Motor neuron (in vitro differentiated cells): ENCODE measurements around the gene ZNF526. TPM values are rescaled to one million over a fixed set of nuclear protein-coding genes. Genes with fewer than 3 reads are reported as not detected.

Source experiments
- ATAC-seq, 8 experiments: fragments of 200-7000 bp; cut with Tn5 transposase; replicated peaks in 6 of 8; 2 replicates each; pipeline ENCODE4 v1.8.0; 2021; ENCODE audit warnings: mild to moderate bottlenecking in 8 of 8, moderate library complexity in 8 of 8
- H3K27ac ChIP-seq, 2 donors: fragments of 250-450 bp; sonication (Bioruptor Pico); 2 replicates each; pipeline ENCODE4 v1.9.0; 2021; ENCODE audit warnings: antibody characterized with exemption in 2 of 2, mild to moderate bottlenecking in 2 of 2, moderate library complexity in 1 of 2
- H3K4me1 ChIP-seq, 2 donors: fragments of 250-450 bp; sonication (Bioruptor Pico); replicated peaks in 1 of 2; 2 replicates each; pipeline ENCODE4 v1.6.1; 2021; ENCODE audit warnings: antibody characterized with exemption in 2 of 2, mild to moderate bottlenecking in 2 of 2, moderate library complexity in 1 of 2
- H3K4me3 ChIP-seq, 5 donors: fragments of 250-450 bp; sonication (Bioruptor Pico); 2 replicates each; pipeline ENCODE4 v1.9.0; 2021; ENCODE audit warnings: antibody characterized with exemption in 5 of 5, mild to moderate bottlenecking in 5 of 5, moderate library complexity in 4 of 5
- WGBS, 10 experiments: fragments of 450-650 bp; shearing (Covaris generic); methylation state at CpG; one replicate each; pipeline ENCODE4 v1.0.0; 2022; 5-methylcytosine and 5-hydroxymethylcytosine counted together
- in situ Hi-C, 9 experiments: fragments of 400-800 bp; cut with MboI; loops; one replicate each; pipeline ENCODE4 v1.15.0; 2021; ENCODE audit warnings: low sequenced_read_pairs in 9 of 9, low pct_unique_long_range_greater_than_20kb in 2 of 9; ENCODE audit not compliant: unreplicated experiment in 9 of 9
- total RNA-seq, 8 experiments: library from RNA; unstranded; fragments of 300-600 nt; gene quantifications; 2 replicates each; pipeline versions ENCODE4 v1.2.3 to v1.2.4, GENCODE V29; 2022

The ZNF526 gene
- total RNA-seq, 8 experiments from 2014 or later: 5.1 to 14.1 (median 8.0) TPM

DNA sequence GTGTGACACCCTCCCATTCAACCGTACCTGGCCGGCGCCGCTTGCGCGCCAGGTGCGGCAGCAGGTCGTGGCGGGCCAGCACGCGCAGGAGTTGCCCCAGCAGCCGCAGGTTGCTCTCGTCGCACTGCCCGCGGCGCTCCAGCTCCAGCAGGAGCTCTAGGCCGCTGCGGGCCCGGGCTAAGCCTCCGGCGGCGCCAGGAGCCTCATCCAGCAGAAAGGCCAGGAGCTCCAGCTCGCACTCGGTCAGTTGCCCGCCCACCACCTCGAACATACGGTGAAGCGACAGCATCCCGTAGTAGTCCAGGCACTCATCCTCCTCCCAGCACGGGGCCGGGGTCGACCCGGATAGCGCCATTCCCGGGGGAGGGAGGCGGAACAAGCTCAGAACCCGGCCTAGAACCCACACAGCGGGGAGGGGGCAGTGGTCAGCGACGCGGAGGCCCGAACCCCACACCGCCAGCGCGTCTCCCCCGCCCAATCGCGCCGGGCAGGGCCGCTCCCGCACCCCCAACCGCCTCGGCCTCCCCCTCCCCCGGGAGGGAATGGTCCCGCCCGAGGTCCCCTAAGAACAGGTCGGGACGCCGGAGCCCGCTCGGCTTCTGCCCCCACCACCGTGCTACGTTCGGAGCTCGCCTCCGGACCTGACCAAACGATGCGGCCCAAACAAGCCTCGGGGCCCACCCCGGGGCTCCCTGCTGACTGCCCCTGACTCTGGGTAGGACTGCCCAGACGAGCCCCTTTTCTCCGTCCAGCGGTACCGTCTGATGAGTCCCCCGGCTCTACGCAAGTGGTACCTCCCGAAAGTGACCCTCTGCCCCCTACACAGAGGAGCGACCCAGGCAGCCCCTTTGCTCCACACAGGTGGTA, 3.2 kb upstream of the ZNF526 start:
- 4 to 10% methylated on average over 4 to 23 of the region's 79 CpGs; no CpG with 5 or more reads in 8 of the 10 experiments for WGBS, 10 experiments
- Histone ChIP-seq H3K27ac (peak overlapping the region; percentile 69 to 84), H3K4me1 (peaks cover 22% of the 10 kb centered on the region in 2 donors), H3K4me3 (peak overlapping the region; percentile 68 to 89 (median 80))
- in situ Hi-C loops: loop anchor here in 2 of 9 experiments (25.0 kb wide), 1 partner anchor 105 kb away; no protein-coding TSS in a partner anchor
- peak; percentile 7 to 35 (median 20) for ATAC-seq

DNA sequence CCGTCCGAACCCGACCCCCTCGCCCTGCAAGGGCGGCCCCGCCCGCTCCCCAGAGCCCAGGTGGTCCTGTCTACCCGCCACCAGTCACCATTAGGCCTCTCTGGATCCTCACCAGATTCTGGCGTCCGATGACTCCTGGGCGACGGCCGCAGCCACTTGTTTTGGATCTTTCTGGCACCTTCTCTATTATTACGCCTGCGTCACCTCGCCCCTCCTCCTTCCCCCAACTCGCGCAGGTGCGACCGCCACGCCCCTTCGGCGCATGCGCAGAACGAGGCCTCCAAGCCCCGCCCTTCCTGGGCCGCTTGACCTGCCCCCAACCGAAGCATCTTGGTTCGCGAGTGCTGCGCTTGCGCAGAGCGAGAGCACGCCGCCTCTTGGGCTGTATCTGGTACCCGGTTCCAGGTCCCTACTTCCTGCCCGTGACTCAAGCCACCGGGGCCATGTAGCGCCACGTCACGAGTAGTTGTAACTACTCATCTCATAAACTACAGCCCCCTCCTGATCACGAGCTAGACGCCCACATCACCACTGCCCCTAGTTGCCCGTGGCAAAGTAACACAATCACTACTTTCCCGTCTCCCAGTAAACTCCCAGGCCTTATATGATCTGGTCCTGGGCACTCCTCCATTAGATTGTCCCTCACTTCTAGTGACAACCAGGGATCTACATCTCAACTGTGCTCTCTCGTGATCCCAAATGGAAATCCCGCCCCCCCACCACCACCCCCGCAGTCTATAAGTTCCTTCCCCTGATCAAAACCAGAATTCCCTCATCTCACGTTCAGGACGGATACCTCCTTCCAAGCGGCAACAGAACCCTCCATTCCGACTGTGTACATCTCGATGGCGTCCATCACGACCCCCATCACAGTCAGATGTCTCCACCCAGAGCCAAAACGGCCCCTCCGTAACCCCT, 2.3 kb upstream of the ZNF526 start, which contains the start of gene DEDD2:
Gene DEDD2, minus strand, starts transcription at position 158 of the 918 bp plus-strand sequence. CDS start 670 bp downstream, outside the sequence.
- in situ Hi-C loops: loop anchor here in 2 of 9 experiments (25.0 kb wide), 1 partner anchor 105 kb away; no protein-coding TSS in a partner anchor
- ATAC-seq: peak; percentile 61 to 73 (median 65)

DNA sequence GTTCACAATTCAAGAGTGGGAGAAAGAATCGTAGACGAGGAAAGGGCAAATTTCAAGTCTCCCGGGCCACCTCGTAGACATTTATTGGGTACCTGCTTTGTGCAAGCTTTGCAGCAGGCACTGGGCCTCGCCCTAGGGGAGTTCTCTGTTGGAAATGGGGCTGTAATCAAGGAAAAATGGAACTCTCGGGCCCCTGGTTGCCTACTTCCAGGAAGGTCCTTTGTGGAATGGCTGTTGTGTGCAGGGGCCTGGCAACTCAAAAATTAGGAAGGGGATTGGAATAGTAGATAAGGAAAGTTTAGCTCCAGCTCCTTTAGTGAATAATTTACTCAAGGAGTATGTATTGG, 612 bp downstream of the ZNF526 start:
- Histone ChIP-seq H3K4me3 (peak overlapping the region; percentile 52 to 88 (median 69)), H3K4me1 (peaks cover 22% of the 10 kb centered on the region in 2 donors), H3K27ac (peak overlapping the region; percentile 72 to 80)
- in situ Hi-C loops: loop anchor here in 2 of 9 experiments (25.0 kb wide), 1 partner anchor 108 kb away; no protein-coding TSS in a partner anchor
- ATAC-seq: no peak
- WGBS, 10 experiments: 0% methylated on average over 1 to 5 of the region's 6 CpGs; no CpG with 5 or more reads in 1 of the 10 experiments

More for the DNA sequence above, 2.3 kb upstream of the ZNF526 start, which contains the start of gene DEDD2:
- 0 to 72% (median 5%) methylated on average over 3 to 17 of the region's 57 CpGs; no CpG with 5 or more reads in 5 of the 10 experiments for WGBS, 10 experiments
- Histone ChIP-seq H3K4me1 (peaks cover 22% of the 10 kb centered on the region in 2 donors), H3K27ac (peak within 1 kb of the TSS; percentile 82 to 88), H3K4me3 (peak within 1 kb of the TSS; percentile 68 to 89 (median 80))

DNA sequence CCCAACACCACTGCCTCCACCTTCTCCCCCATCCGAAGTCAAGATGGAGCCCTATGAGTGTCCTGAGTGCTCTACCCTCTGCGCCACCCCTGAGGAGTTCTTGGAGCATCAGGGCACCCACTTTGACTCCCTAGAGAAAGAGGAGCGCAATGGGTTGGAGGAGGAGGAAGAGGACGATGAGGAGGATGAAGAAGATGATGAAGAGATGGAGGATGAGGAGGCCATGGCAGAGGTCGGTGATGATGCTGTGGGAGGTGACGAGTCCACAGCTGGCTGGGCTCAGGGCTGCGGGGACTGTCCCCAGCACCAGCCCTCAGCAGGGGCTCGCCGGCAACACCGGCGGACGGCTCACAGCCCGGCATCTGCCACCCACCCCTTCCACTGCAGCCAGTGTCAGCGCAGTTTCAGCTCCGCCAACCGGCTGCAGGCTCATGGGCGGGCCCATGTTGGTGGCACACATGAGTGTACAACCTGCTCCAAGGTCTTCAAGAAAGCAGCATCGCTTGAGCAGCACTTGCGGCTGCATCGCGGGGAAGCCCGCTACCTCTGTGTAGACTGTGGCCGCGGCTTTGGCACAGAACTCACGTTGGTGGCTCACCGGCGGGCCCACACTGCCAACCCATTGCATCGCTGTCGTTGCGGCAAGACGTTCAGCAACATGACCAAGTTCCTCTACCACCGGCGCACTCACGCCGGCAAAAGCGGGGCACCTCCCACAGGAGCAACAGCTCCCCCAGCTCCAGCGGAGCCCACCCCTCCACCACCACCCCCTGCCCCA, 5.0 kb downstream of the ZNF526 start:
- Histone ChIP-seq H3K27ac (no peak overlapping the region), H3K4me3 (no peak overlapping the region), H3K4me1 (peaks cover 3 to 5% of the 10 kb centered on the region in 2 donors)
- WGBS, 10 experiments: 80 to 100% (median 96%) methylated on average over 1 to 8 of the region's 37 CpGs; no CpG with 5 or more reads in 2 of the 10 experiments
- in situ Hi-C loops: loop anchor here in 2 of 9 experiments (25.0 kb wide), 1 partner anchor 113 kb away; no protein-coding TSS in a partner anchor
- peak in 2 of 8 experiments; percentile 5 to 6 for ATAC-seq

DNA sequence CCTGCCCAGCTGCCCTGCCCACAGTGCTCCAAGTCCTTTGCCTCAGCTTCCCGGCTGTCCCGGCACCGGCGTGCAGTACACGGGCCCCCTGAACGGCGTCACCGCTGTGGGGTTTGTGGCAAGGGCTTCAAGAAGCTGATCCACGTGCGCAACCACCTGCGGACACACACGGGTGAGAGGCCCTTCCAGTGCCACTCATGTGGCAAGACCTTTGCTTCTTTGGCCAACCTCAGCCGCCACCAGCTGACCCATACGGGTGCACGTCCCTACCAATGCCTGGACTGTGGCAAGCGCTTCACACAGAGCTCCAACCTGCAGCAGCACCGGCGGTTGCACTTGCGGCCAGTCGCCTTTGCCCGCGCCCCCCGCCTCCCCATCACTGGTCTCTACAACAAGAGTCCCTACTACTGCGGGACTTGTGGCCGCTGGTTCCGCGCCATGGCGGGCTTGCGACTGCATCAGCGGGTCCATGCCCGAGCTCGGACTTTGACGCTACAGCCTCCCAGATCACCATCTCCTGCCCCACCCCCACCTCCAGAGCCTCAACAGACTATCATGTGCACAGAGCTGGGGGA, 5.7 kb downstream of the ZNF526 start:
- WGBS, 10 experiments: 88% methylated on average over 5 of the region's 33 CpGs; no CpG with 5 or more reads in 9 of the 10 experiments
- Histone ChIP-seq H3K27ac (no peak overlapping the region), H3K4me3 (no peak overlapping the region), H3K4me1 (peaks cover 3 to 5% of the 10 kb centered on the region in 2 donors)
- in situ Hi-C loops: no loop called here
- ATAC-seq: peak in 2 of 8 experiments; percentile 10 to 20

DNA sequence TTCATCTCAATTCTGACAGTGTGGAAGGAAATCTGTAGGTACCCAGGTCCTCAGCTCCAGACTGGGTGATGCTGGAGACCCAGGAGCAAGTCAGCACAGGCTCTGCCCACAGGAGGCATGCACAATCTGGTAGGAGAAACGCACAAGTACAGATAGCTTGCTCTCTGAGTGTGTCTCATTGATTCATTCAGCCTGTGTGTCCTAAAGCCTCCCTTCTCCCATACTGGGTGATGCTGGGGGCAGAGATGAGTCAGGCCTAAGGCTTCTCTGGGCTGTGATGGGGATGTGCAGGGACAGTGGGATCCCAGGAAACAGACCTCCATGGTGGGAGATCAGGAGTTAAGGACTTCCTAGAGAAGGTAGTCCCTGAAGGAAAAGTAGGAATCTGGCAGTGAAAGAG, 6.8 kb downstream of the ZNF526 start:
- Histone ChIP-seq H3K4me1 (peaks cover 0 to 3% of the 10 kb centered on the region in 2 donors), H3K4me3 (no peak overlapping the region), H3K27ac (no peak overlapping the region)
- in situ Hi-C loops: no loop called here
- WGBS, 10 experiments: 100% methylated on average over 1 of the region's 1 CpG; no CpG with 5 or more reads in 9 of the 10 experiments
- ATAC-seq: no peak

DNA sequence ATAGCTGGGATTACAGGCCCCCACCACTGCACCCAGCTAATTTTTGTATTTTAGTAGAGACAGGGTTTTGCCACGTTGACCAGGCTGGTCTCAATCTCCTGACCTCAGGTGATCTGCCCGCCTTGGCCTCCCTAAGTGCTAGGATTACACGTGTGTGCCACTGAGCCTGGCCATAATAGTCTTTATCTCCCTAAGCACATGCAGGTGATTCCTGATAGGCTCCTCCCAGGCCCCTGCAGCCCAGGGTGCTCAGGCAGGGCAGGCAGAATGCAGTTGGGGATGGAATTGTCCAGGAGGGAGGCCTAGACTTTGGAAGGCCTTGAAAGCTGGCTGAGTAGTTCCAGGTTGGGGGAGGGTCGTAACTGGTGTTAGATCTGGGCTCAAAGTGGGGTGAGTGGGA, 8.5 kb downstream of the ZNF526 start:
- Histone ChIP-seq H3K4me1 (peaks cover 0 to 3% of the 10 kb centered on the region in 2 donors), H3K27ac (no peak overlapping the region), H3K4me3 (no peak overlapping the region)
- in situ Hi-C loops: no loop called here
- no peak for ATAC-seq
- WGBS, 10 experiments: 100% methylated on average over 1 of the region's 4 CpGs; no CpG with 5 or more reads in 7 of the 10 experiments

DNA sequence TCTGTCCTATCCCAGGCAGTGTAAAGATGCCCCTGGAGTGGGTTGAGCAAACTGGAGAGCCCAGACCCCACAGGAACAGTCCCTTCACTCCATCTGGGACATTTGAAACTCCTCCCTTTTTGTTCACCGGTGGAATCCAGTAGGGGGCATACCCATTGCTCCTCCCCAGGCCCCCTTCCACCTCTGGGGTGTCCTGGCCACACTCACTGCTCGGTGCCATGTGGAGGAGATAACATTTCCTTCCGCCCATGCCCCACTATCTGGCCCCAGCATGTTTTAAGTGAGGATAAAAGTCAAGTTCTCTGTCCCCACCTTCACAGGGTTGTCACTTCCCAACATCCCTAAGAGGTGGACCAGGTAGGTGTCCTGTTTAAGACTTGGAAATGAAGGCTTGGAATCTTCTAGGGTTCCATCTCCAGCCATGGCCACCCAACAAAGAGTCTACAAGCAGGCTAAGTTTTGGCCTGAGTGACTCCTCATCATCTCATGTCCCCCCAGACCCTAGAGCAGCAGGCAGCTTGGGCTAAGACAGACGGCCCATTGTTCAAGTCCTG, 9.3 kb downstream of the ZNF526 start:
- in situ Hi-C loops: no loop called here
- Histone ChIP-seq H3K27ac (no peak overlapping the region), H3K4me3 (no peak overlapping the region), H3K4me1 (peaks cover 0 to 3% of the 10 kb centered on the region in 2 donors)
- 40 to 100% (median 100%) methylated on average over 1 to 3 of the region's 4 CpGs; no CpG with 5 or more reads in 4 of the 10 experiments for WGBS, 10 experiments
- ATAC-seq: peak in 1 of 8 experiments; percentile 11

DNA sequence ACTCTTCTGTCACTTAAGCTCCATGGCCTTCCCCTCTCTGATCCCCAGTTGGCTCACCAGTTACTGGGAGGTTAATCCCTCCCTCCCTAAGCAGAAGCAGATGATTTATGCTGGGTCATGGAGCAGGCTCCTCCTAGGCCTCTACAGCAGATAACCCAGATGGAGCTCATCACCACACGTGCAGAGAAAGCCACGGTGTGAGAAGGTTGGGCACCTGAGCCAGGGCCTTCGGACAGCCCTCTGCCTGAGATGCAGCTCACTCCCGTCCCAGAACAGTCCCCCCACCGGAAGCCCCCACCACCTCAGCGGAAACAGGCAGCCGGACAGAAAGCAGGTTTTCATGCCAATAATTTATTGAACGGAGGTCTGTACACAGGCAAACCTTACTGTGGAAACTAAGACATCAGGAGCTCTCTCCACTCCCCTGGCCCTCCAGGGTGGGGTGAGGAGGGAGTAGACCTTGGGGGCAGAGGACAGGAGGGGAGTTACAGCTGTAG, 9.8 kb downstream of the ZNF526 start:
- peak overlapping the region in 1 of 2 donors; percentile 41 for H3K27ac ChIP-seq
- in situ Hi-C loops: no loop called here
- H3K4me3 ChIP-seq: no peak overlapping the region
- H3K4me1 ChIP-seq: peaks cover 0 to 3% of the 10 kb centered on the region in 2 donors
- ATAC-seq: peak in 6 of 8 experiments; percentile 5 to 89 (median 42)
- no CpG with 5 or more reads among the region's 8 CpGs for WGBS, 10 experiments

DNA sequence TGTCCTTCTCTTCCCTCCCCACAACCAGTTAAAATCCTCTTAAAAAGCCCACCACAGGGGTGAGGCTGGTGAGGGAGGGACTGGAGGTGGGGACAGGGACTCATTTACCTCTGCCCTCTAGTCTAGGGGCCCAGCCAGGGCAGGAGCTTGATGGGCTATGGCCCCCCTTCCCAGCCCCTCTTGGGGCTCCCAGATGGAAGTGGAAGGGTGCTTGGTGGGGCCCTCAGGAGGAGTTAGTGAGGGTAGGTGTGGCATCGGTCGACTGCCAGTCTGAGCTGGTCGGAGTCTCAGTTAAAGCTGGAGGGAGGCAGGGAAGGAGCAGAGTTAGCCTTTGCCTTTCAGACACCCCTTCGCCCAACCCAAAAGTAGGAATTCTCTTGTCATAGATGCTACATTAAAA, 10.5 kb downstream of the ZNF526 start:
- H3K27ac ChIP-seq: no peak overlapping the region
- in situ Hi-C loops: no loop called here
- 100% methylated on average over 1 to 2 of the region's 4 CpGs; no CpG with 5 or more reads in 5 of the 10 experiments for WGBS, 10 experiments
- ATAC-seq: peak in 2 of 8 experiments; percentile 14 to 21
- no peak overlapping the region for H3K4me3 ChIP-seq
- peaks cover 0 to 3% of the 10 kb centered on the region in 2 donors for H3K4me1 ChIP-seq

DNA sequence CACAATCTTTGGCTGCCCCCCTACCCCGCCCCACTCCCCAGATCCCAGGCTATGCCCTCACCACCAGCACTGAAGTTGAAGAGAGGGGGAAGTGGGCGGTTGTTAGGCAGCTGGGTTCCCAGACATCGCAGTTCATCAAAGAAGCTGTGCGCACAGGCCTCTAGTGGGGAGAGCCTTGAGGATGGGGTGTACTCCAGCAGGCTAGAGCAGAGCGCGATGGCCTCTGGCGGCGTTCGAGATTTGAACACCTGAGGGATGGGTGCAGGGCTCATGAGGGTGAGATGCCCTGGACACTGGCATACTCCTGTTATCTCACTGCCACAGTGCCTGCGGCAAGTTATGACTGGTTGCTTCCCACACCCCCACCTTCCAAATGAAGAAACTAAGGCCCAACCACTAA, 12.3 kb downstream of the ZNF526 start:
- H3K4me3 ChIP-seq: no peak overlapping the region
- H3K4me1 ChIP-seq: peaks cover 0 to 3% of the 10 kb centered on the region in 2 donors
- peak in 1 of 8 experiments; percentile 14 for ATAC-seq
- in situ Hi-C loops: no loop called here
- no peak overlapping the region for H3K27ac ChIP-seq
- 86 to 94% (median 91%) methylated on average over 2 to 3 of the region's 10 CpGs; no CpG with 5 or more reads in 6 of the 10 experiments for whole genome bisulfite sequencing, 10 experiments
